ENCODE data around the gene TIAM2.
"Not testable (repeated sequence)": the region's sequence is repeated elsewhere in the genome, so short reads cannot be mapped to it uniquely, and the experiment has no call there.

Gene TIAM2

GRCh38 chr6:155264693-155265320 is 269.7 kb downstream of the TIAM2 start:
- no peak overlapping the region for H3K4me3 ChIP-seq (replicated peaks; ENCODE audit: low read depth, low read length)
- no peak for TF ChIP-seq CTCF (IDR thresholded peaks at IDR 0.05; ENCODE audit: low read depth, low read length, missing control alignments)
- peak; percentile 53 for DNase-seq (ENCODE audit: extremely low read depth, low read depth)

- no peak overlapping the region for H3K4me3 ChIP-seq (replicated peaks; ENCODE audit: low read depth, low read length)
- DNase-seq (ENCODE audit: extremely low read depth, low read depth): no peak
- TF ChIP-seq CTCF (IDR thresholded peaks at IDR 0.05; ENCODE audit: low read depth, low read length, missing control alignments): peak; percentile 20
Observed at GRCh38 chr6:155265843-155266535, 270.9 kb downstream of the TIAM2 start.

GRCh38 chr6:155267411-155267810 is 272.3 kb downstream of the TIAM2 start:
- H3K4me3 ChIP-seq (replicated peaks; ENCODE audit: low read depth, low read length): no peak overlapping the region
- no peak for TF ChIP-seq CTCF (IDR thresholded peaks at IDR 0.05; ENCODE audit: low read depth, low read length, missing control alignments)
- DNase-seq (ENCODE audit: extremely low read depth, low read depth): no peak

GRCh38 chr6:155268088-155268867 is 273.2 kb downstream of the TIAM2 start:
- peak; percentile 50 for DNase-seq (ENCODE audit: extremely low read depth, low read depth)
- peak; percentile 74 for TF ChIP-seq CTCF (IDR thresholded peaks at IDR 0.05; ENCODE audit: low read depth, low read length, missing control alignments)
- H3K4me3 ChIP-seq (replicated peaks; ENCODE audit: low read depth, low read length): not testable (repeated sequence)

GRCh38 chr6:155269765-155270164 is 274.6 kb downstream of the TIAM2 start:
- no peak for DNase-seq (ENCODE audit: extremely low read depth, low read depth)
- H3K4me3 ChIP-seq (replicated peaks; ENCODE audit: low read depth, low read length): no peak overlapping the region
- no peak for TF ChIP-seq CTCF (IDR thresholded peaks at IDR 0.05; ENCODE audit: low read depth, low read length, missing control alignments)

- no peak overlapping the region for H3K4me3 ChIP-seq (replicated peaks; ENCODE audit: low read depth, low read length)
- no peak for TF ChIP-seq CTCF (IDR thresholded peaks at IDR 0.05; ENCODE audit: low read depth, low read length, missing control alignments)
- DNase-seq (ENCODE audit: extremely low read depth, low read depth): no peak
Observed at GRCh38 chr6:155270561-155271091, 275.5 kb downstream of the TIAM2 start.

Data from HFF-Myc (cell line).